Measurements from ENCODE around the gene GNB1L.

The GNB1L gene

DNA sequence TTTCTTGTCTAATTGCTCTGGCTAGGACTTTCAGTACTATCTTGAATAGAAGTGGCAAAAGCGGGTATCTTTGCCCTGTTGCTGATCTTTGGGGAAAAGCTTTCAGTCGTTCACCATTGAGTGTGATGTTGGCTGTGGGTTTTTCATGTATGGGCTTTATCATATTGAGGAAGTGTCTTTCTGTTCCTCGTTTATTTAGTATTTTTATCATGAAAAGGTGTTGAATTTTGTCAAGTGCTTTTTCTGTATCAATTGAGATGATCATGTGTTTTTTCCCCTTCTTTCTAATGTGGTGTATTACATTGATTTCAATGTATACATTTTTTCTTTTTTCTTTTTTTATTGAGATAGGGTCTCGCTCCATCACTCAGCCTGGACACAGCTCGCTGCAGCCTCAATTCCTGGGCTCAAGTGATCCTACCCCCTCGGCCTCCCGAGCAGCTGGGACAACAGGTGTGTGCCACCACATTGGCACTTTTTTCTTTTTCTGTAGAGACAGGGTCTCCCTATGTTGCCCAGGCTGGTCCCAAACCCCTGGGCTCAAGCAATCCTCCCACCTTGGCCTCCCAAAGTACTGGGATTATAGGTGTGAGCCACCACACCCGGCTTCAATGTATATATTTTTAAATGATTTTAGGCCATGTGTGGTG, 5.3 kb upstream of the GNB1L start:
- no peak for DNase-seq

DNA sequence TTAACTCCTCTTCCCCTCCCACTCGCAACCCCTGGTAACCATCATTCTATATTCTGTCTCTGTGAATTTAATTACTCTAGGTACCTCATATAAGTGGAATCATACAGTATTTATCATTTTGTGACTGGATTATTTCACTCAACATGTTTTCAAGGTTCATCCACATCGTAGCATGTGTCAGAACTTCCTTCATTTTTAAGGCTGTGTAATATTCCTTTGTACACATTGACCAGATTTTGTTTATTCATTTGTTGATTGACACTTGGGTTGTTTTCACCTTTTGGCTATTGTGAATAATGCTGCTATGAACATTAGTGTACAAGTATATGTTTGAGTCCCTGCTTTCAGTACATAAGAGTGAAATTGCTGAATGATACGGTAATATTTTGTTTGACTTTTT, 2.7 kb upstream of the GNB1L start:
- DNase-seq, result no peak

DNA sequence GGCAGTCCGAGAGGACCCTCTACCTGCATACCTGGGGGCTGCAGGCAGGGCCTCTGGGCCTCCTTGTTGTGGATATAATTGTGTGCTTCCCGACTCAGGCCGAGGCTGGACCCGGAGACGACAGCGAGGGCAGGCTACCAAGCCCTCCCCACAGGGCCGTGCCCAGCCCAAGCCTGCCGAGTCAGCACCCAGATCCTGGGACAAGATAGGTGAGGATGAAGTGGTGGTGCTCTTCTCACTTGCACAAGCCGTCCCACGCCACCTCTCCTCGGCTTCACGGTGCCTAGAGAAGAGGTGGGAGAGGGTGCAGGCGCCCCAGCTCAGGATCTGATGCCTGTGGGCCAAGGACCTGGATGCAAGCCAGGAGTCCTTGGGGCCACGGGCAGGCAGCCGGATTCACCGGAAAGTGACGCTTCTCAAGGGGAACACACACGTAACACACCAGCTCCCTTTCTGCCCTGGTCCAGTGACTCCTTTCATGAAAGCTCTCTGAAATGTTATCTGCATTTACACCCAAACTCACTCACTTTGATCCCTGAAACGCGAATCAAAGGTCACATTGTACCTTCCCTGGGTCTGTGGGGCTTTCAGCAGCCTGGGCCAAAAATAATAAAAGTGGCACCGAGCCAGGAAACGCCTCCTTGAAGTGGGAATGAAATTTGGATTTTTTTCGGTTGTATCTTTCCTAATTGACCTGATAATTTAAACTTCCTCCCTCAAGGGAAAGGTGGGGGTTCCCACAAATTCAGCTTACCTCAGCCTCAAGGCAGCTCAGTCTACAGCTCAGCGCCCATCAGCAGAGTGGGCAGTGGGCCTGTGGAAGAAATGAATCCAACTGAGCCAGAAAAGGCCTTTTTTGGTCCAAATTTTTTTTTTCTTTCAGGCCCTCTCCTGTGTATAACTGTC, 1.1 kb upstream of the GNB1L start:
- DNase-seq, result peak; percentile 65

DNA sequence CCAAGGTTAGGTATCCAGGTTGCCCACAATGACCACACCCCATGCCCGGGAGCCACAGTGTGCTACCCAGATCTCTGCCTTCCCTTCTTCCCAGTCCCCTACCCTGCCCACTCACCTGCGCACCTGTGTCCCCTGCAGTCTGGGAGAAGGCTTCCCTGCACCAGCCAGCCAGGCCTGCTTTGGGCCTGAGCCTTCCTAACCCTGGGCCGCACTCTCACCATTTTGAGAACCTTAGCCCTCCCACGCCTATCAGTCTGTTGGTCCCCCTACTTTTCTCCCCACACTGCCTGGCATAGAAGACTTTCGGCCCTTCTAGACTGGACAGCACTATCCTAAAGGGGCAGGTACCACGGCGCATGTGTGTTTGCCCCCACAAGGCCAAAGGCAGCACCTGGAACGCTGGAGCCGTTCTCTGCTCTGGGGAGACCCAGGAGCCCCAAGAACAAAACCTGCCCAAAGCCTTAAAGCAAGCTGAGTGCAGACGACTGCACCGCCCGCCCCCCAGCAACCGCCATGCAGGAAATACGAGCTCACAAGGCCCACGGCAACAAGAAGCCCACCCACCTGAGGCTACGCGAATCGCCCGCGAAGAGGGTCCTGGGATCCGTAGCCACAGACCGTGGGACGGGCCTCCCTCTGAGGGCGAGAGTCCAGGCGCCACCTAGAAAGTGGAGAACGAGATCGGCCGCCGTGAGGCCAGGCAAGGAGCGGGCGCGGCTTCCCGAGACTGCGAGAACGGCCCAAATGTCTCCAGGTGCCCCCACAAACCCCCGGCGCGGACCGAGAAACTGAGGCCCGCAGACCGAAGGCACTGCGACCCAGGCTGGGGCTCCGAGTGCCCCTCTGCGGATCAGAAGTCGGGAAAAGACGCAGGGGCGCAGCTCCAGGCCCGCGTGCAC, 546 bp downstream of the GNB1L start:
- no peak for DNase-seq

DNA sequence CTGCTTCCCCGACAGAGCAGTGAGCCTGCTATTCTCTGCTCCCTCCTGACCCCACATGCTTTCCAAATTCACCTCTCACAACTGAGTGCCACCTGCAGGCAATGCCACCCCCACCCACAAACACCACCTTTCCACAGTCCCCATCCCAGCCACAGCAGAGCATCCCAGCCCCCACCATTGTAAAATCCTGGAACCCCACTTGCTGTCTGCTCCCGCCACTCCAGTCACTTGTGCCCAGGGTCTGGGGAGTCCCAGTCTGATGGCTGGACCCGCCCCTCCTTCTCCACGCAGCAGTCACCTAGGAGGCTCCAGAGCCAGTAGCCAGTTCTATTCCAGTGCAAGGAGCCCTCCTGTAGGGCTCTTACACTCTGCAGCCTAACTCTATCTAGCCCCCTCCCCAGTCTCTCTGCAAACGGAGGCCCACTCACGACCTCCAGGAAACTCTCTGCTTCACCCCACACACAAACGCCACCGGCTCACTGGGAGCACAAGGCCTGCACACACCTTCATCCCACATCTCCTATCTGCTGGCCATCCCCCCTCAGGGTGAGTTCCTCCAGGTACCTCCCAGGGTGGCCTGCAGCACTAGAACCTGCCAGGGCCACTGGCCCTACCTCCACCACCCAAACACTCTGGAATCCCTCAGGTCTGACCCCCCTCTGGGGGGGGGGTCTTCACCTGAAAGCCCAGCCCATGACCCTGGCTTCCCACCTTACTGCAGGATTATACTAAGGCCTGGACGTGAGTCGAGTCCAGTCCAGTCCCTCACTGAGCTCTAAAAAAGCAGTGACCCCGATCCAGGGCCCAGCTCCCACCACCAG, 1.4 kb downstream of the GNB1L start:
- no peak for DNase-seq

DNA sequence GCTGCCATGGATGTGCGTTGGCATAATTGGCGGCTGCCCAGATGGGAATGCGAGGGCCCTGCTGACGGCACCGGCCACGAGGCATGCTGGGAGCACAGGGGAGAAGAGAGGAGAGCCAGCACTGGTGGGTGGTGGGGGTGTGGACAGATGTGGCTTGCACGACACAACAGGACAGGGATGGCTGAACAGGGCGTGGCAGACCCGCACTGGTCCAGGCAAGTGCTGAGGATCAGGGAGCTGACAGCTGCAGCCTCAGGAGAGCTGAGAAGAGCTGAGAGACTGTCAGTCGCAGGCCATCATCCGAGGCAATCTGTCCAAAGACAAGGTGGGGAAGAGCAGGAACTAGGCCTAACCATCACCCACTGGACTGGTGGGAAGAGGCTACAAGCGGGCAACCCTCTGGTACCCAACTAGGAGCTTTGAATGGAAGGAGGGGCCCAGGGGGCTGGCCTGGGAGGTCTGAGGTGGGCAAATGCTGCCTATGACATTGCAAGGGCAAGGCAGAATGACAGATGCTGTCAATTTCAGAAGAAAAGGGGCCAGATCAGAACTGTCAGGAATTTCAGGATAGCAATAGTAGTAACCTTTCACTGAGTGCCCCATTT, 2.4 kb downstream of the GNB1L start:
- DNase-seq, result no peak

DNA sequence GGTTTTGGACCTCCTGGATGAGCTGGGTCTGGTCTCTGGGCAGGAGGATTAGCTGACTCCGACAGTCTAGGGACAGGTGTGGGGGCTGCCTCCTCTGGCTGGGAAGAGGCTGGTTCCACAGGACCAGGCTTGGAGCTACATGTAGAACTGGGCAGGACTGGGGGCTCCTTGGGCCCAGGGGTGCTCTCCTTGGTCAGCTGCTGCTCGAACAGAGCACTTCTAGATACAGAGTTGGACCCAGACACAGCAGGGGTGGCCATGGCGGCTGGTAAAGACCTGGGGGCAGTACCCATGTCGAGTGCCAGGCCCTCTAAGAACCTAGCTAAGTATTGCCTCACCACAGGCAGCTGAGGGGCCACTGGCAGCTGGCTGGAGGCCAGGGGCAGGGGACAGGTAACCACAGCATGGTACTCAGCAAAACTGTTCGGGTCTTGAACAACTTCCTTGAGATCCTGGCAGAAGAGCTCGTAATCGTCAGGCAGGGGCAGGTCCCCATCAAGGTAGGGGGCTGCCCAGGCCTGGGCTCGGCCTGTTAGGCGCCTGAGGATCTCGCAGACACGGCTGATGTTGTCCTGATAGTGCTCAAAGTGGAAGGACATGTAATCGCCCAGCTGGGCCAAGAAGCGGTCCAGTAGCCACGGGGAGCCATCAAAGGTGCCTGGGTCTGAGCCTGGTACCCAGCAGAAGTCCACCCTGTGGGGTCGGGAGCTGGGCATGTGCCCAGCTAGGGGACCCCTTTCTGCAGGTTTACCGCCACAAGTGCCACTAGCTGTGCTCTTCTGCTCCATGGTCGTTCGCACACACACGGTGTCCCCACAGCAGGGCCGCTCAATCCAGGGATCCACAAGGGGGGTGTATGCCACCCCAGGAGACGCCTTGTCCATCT, 3.1 kb downstream of the GNB1L start:
- DNase-seq, result no peak

DNA sequence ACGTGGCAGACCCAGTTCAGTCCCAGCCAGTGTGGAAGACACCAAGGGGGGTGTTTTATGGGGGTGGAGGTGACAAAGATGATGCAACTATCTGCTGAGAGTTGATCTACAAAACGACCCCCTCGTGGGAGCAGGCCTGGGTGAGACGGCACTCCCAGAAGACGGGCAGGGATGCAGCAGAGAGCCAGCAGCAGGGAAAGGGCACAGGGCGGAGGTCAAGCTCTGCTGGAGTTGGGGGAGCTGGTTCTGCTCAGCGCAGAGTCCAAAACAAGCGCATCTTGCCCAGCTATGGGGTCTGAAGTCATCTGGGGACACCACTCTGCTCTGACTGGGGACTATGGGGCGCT, 3.9 kb downstream of the GNB1L start:
- DNase-seq, result no peak

DNA sequence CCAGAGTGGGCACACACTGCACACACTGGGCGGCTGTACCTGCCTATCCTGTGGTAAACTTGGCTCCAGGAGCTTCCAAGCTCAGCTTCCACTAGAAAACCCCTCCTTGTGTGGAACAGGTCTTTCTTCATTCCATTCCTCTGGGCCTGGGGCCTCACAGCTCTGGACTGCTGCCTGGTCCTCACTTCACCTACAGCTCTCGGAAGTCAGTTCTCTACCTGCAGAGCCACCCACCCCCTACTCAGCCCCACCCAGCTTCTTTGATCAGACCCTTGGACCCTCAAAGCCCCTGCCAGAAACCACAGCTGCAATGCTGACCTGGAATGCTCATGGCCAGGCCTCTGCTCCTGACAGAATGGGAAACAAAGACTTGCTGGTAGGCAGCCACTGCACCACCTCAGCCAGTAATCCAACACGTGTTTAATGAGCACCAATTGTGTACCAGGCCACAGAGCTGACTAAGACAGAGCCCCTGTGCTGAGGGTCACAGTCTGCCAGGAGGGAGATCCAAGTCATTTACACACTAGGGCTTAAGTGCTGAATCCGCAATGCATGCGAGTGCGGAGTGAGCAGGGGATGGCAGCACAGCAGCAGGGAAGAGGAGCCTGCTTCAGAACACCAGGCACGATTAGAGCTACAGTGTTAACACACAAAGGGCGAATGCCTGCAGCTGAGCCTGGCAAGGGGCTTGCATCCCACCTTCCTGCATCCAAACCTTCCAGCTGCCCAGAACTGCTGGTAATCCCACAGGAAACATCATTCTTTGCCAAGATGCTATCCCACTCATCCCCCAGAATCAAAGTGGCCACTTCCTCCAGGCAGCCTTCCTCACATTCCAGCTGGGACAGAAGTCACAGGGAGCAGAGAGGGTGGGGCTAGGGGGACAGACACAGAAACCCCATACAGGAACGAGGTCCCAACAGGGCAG, 4.6 kb downstream of the GNB1L start:
- DNase-seq, result no peak

DNA sequence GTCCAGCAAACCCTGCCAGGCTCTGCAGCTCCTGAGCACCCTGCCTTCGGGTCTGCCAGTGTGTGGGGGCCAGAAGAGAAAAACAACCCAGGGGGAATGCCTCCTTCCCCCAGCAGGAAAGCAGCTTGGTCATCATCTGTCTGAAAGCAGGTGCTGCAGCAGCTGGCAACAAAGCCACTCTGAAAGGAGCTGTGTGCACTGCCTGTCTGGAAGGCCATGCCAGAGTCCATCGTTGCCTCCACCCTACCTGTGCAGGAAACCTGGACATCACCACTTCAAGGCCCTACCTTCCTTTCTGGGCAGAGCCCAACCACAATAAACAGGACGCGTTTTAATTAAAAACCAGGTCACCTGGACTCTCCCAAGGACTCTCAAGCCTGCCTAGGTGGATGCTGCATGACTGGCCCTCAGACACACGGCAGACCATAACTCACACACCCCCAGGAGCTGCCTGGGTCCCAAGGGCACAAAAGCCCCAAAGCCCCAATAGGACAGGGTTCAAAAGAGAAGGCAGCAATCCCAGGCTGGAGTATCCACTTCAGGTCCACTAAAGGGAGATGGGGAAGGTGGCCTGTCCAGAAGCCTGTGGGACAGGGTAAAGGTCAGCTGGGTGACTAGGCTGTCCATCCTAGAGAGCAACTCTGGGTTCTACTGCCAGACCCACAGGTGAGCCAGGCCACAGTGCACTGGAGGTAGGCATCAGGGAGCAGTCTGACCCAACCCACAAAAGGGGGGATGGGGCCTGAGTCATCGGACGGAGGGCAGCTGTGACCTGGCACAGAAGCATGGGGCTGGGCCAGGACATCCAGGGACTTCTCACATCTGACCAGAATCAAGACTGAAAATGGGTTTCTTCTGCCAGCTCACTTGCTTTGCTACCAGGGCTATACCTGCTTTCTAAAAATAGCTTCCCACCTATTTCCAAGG, 6.1 kb downstream of the GNB1L start:
- no peak for DNase-seq

DNA sequence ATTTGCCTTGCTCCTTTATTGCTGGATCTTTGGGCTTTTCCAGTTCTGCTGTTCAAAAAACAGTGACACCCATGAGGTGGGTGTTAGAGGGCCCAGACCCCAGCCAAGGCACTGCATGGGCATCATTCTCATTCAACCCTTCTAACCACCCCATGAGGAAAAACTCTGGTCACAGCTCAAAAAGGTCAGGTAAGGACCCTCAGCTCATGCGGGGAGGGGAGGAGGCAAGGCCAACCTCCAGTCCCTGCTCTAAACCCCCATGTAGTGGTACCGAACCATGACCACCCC, 7.4 kb downstream of the GNB1L start:
- DNase-seq, result no peak

DNA sequence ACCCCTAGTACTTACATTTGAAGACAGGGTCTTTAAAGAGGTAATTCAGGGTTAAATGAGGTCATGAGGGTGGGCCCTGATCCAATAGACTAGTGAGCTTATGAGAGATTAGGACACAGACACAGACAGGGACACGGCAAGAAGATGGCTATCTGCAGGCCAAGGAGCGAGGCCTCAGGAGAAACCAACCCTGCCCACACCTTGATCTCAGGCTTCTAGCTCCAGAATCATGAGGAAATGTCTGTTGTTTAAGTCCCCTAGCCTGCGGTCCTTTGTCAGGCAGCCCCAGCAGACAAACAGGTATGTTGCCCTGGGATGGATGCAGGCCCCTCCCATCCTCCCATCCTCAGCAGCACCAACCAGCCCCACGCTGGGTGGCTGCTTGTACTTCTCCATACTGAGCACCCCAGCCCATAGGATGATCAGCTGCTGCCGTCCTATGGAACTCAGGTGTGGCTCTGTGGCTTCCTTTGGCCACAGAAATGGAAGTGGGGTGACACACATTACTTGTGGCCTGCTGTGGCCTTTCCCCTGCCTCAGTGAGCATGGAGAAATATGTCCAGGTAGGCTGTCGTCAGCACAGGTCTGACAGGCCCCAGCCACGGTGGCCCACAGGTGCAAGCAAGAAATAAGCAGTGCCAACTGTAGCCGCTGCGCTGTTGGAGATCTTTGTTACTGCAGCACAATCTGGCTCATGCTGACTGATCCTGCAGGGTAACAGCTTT, 7.9 kb downstream of the GNB1L start:
- DNase-seq, result no peak

DNA sequence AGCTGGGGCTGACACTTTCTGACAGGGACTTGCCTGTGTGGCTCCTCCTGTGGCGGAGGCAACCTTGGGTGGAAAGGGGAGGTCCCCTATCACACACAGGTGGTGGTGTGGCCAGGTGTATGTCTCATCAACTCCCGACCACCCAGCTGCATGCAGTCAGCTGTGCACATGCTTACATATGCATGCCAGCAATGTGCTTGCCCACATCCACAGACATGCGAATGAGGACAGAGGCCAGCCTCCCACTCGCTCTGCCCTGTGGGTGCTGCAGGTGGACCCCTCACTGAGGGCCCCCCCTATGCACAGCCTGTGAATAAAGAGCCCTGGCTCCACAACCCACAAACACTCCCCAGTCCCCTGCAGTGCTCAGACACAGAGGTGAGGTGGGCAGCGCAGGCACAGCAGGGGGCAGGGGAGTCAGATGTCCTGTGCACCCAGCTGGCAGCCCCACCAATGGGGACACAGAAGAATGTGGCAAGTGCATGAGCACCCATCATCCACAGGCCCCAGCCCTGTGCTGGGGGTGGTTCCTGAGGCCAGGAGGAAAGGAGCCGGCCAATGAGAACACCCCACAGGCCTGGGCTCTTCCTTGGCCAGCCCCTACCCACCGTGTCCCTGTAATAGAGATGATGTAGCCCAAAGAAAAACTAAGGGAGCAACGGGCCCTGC, 9.5 kb downstream of the GNB1L start:
- DNase-seq, result no peak

DNA sequence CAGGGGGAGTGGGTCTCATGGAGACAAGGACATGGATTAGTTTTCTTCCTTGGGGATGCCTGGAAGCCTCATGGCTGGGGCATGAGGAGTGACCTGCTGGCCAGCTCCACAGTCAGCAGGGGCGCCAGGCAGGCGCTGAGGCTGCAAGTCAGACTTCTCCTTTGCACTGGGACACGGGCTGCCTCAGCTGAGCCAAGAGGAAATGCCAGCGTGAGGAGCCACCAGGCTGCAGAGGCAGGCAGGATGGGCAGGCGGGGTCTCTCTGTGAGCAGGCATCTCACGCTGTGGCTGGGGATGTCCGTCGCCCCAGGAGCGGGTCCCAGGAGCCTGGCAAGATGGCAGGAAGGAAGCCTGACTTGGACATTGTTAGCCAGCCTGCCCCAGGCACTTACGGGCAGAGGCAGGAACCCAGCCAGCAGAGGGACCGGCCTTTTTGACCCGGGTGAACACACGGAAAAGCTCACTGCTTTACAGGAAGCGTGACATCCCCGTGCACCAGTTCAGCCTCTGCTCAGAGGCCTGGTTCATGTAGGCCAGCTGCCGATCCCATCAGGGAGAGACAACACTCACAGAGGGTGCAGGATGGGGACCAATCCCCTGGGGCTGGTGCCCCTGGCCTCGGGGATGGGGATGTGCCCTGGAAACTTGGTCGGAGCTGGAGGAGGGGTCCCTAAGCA, 10.2 kb downstream of the GNB1L start:
- DNase-seq, result no peak

DNA sequence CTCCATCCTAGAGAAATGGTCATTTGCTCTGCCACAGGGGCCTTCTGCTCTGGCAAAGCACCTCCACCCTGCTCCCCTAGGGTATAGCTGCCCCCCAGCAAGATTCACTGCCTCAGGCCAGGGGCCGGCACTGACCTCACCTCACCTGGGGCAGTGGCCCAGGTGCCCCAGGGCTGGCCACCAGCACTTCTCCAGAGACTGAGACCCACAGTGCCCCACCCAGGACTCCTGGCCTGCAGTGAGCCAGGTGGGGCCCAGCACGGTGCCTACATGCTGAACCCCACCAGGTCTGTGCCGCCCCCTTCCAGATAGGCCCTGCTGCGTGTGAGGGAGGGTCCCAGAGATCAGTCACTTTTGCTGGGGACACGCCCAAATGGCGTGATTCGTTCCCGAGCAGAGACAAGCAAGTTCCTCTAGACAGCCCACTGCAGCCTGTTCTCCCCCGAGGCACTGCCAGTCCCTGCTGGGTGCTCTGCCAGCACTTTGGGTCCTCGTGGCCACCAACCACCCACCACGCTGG, 10.8 kb downstream of the GNB1L start:
- no peak for DNase-seq

DNA sequence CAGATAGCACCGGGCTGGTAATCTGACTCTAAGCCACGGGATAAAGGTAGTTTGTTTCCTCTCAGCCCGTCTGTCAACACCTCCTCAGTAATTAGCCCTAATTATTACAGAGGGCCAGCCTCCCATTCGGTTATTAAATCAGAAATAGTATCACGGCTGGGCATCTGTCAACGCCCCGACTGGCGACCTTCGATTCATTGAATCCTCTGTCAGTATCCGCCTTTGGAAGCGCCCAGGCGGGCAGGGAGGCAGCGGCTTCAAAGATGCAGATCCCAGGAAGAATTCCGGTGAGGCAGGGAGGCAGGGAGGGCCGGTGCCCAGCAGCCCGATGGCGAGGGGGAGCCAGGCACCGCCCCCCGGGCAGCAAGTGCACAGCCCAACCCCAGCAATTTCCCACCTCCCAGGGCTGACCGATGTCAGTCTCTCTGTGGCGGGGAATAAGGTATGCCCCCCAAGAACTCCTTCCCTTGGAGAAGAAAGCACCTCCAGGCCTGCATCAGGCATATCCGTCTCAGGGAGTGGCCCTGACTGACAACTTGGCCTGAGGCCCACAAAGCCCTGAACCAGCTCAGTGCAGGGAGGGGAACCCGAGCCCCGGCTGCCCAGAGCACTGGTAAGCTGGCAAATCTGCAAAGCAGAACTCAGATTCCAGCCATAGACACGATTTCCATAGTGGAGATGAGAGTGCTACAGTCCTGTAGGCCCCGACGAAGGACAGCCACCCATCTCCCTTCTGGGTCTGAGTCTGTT, 11.4 kb downstream of the GNB1L start:
- DNase-seq, result no peak
